ENCODE measurements around the gene PAN3.
"Not testable (repeated sequence)": the region's sequence is repeated elsewhere in the genome, so short reads cannot be mapped to it uniquely, and the experiment has no call there.

Gene PAN3

GRCh38 chr13:28136916-28137315 is 1.4 kb upstream of the PAN3 start:
- no peak for DNase-seq (ENCODE audit: low read depth)

- no peak for DNase-seq (ENCODE audit: low read depth)
Measured at GRCh38 chr13:28137596-28137995, 749 bp upstream of the PAN3 start.

DNA sequence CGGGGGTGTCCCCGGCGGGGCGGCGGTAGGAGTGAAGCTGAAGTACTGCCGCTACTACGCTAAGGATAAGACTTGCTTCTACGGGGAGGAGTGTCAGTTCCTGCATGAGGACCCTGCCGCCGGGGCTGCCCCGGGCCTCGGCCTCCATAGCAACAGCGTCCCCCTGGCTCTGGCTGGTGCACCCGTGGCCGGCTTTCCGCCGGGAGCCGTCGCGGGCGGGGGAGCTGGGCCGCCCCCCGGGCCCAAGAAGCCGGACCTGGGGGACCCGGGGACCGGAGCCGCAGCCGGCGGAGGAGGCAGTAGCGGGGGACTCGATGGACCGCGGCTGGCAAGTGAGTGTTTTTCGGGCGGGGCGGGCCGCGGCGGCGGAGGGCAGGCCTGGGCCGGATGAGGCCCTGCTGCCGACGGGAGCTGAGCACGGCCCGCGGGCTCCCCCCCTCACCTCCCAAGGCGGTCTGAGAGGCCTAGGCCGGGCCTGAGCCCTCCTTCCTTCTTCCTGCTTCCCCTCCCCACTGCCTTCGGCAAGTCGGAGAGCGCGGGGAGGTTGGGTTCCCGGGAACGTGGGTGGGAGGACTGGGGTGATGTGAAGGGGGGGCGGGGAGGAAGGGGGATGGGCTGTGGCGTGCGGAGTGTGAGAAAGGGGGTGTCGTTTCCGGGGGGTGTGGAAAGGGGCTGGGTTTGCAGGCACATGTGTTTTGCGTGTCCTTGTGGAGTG is 568 bp downstream of the PAN3 start:
- DNase-seq (ENCODE audit: low read depth) = peak; percentile 79

GRCh38 chr13:28140433-28141125 is 2.2 kb downstream of the PAN3 start:
- DNase-seq (ENCODE audit: low read depth) = no peak

- DNase-seq (ENCODE audit: low read depth) = not testable (repeated sequence)
Measured at GRCh38 chr13:28141542-28141941, 3.2 kb downstream of the PAN3 start.

DNA sequence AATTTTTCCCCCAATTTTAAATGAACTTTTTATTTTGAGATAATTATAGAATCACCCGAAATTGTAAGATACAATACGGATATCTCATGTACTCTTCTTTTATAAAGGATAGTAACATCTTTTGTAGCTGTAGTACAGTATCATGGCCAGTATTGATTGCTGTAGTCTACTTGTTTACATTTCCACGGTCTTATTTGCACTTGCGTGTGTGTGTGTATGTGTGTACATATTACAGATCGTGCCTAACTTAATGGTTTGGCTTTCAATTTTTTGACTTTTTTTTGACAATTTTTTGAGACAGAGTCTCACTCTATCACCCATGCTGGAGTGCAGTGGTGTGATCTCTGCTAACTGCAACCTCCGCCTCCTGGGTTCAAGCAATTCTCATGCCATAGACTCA is 6.7 kb downstream of the PAN3 start:
- DNase-seq (ENCODE audit: low read depth) = no peak

GRCh38 chr13:28147495-28147894 is 9.2 kb downstream of the PAN3 start:
- no peak for DNase-seq (ENCODE audit: low read depth)

- DNase-seq (ENCODE audit: low read depth) = no peak
Measured at GRCh38 chr13:28159057-28159456, 20.7 kb downstream of the PAN3 start.

DNA sequence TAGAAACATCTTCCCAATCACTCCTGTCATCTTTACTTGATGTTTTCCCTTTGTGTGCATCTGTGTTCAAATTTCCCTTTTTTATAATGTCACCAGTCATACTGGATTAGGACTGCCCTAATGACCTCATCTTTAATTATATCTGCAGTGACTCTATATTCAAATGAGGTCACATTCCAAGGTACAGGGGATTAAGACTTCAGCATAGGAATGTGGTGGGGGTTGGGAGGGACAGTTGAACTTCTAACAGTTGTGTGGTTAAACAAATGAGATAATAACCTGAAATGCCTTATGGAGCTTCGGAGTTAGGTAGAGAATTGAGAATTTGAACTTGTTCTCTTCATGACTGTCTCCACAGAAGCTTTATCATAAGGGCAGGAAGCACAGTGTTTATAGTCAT is 23.0 kb downstream of the PAN3 start:
- DNase-seq (ENCODE audit: low read depth) = no peak

- no peak for DNase-seq (ENCODE audit: low read depth)
Measured at GRCh38 chr13:28163587-28163986, 25.2 kb downstream of the PAN3 start.

DNA sequence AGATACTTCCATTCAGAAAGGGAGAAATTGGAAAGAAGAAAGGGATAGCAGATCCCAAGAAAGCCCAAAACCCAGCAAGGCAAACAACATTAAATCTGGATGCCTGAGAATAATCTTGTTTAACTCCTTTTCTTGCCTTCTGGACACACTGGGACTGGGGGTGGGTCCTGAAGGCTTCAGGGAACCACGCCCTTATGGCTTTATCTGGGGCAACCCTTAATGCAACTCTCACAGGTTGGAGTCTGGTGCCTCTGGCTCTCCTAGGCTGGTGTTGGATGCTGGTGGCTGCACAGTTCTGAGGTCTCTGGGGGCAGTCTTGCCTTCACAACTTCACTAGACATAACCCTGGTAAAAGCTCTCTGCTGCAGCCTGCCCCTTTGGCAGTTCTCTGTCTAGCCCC is 27.9 kb downstream of the PAN3 start:
- no peak for DNase-seq (ENCODE audit: low read depth)

- no peak for DNase-seq (ENCODE audit: low read depth)
Measured at GRCh38 chr13:28171266-28171665, 32.9 kb downstream of the PAN3 start.

GRCh38 chr13:28172947-28173346 is 34.6 kb downstream of the PAN3 start:
- DNase-seq (ENCODE audit: low read depth) = no peak

GRCh38 chr13:28173793-28174192 is 35.4 kb downstream of the PAN3 start:
- DNase-seq (ENCODE audit: low read depth) = no peak

DNA sequence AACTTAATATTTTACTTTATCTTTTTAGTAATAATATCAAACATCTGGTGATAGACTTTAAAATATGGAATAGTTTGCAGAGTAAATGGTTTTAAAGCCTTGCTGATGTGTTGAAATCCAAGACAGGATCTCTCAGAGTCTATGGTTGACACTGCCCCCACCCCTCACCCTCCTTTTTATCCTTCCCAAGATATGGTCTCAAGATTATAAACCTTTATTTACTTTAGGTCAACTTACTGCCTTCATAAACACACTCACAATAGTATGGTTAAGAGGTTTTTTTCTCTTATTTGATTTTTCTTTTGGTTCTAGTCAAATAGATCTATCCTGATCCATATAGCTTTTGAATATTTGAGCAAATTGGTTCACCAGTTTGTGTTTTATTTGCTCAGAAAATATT is 39.0 kb downstream of the PAN3 start:
- no peak for DNase-seq (ENCODE audit: low read depth)

- DNase-seq (ENCODE audit: low read depth) = no peak
Measured at GRCh38 chr13:28177877-28178276, 39.5 kb downstream of the PAN3 start.

DNA sequence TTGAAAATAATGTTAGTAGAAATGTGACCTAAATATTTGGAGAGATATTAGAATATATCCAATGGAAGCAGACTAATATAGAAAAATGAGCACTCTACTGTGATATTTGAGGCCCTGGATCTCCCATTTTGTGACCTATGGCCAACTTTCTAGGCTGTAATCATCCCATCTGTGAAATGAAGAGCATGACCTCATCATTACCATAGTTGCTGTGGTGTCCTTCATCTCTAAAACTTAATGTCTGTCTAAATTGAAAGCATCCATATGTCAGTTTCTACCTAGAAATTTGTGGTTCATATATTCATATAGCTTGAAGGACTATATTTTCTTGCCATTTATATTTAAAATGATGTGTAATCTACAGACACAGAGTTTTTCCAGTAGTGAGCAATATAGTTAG is 41.6 kb downstream of the PAN3 start:
- DNase-seq (ENCODE audit: low read depth) = no peak

- no peak for DNase-seq (ENCODE audit: low read depth)
Measured at GRCh38 chr13:28181413-28181812, 43.1 kb downstream of the PAN3 start.

- DNase-seq (ENCODE audit: low read depth) = no peak
Measured at GRCh38 chr13:28185256-28185655, 46.9 kb downstream of the PAN3 start.

GRCh38 chr13:28199089-28199488 is 60.7 kb downstream of the PAN3 start:
- DNase-seq (ENCODE audit: low read depth) = no peak

- no peak for DNase-seq (ENCODE audit: low read depth)
Measured at GRCh38 chr13:28204043-28204442, 65.7 kb downstream of the PAN3 start.

GRCh38 chr13:28204690-28205443 is 66.5 kb downstream of the PAN3 start:
- DNase-seq (ENCODE audit: low read depth) = no peak

- DNase-seq (ENCODE audit: low read depth) = no peak
Measured at GRCh38 chr13:28218679-28219078, 80.3 kb downstream of the PAN3 start.

Measured in stimulated activated CD8-positive, alpha-beta memory T cell treated with anti-CD3 and anti-CD28 coated beads, Interleukin-15, amount 100 ng/mL, for 1 hour (primary cell).